Ramos (cell line): ENCODE measurements around the gene LETM1.

Experiments used
- in situ Hi-C: fragments of 300-500 bp; cut with MboI; formaldehyde crosslinking; loops from one replicate; pipeline ENCODE4 v1.14.3; 2022; ENCODE audit warnings: low sequenced_read_pairs; ENCODE audit not compliant: unreplicated experiment

The LETM1 gene

DNA sequence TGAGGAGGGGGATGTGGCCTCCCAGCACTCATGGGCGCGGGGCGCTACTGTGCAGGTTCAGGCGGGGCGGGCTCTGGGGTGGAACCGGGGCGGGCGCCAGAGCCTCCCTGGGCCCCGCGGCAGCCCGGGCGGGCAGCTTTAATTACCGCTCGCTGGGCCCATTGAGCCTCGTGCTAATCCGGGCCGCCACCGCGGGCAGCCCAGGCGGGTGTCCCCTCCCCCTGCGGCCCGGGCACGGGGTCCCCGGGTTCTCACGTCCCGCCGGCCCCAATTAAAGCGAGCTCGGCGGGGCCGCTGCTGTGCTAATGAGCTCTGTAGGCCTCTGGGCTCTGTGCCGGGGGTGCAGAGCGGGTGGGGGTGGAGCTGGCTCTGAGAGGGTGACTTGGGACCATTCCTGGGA lies 85.7 kb downstream of the LETM1 start:
- in situ Hi-C loops: no loop called here

DNA sequence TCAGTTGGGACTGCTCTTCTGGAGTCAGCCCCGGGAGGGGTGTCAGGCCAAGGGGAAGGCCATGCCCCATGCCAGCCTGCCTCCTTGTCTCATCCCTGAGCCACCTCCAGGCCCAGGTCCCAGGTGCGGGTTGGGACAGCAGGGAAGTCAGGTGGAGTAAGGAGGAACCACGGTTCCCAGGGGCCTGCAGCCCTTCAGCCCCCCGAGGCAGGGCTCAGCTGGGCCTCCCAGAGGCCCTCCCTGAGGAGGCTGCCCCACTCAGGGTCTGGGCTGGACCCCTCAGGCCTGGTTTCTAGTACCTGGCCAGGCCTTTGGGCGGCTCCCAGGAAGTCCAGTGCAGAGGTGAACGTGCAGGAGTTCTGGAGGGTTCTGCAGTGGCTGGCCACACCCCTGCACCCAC lies 86.3 kb downstream of the LETM1 start:
- in situ Hi-C loops: no loop called here

DNA sequence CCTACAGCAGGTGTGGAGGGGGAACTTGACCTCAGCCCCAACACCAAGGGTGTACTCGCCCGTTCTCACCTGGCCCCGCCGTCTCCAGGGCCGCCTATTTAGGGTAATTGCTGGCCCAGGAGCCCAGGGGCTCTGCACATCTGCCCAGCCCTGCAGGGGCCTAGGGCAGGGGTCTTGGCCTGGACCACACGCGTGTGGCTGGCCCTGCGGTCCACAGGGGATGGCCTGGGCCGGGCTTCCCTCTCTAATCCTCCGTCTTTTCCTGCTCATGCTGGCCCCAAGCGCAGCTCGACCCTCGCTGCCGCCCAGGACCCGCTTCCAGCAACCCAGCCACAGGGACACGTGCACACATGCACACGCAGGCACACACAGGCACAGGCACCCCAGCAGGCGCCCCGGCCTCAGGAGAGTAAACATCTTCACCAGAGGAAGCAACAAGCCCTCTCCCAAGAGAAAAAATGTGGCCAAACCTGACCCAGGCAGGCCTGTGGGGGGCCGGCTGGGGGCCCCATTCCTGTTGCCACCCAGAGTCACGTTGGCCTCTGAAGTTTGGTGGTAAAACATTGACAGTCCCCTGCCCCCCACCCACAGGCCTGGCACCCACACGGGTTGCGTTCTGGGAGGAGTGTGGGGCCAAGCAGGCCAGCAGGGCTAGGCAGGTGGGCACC lies 87.5 kb downstream of the LETM1 start:
- in situ Hi-C loops: no loop called here

DNA sequence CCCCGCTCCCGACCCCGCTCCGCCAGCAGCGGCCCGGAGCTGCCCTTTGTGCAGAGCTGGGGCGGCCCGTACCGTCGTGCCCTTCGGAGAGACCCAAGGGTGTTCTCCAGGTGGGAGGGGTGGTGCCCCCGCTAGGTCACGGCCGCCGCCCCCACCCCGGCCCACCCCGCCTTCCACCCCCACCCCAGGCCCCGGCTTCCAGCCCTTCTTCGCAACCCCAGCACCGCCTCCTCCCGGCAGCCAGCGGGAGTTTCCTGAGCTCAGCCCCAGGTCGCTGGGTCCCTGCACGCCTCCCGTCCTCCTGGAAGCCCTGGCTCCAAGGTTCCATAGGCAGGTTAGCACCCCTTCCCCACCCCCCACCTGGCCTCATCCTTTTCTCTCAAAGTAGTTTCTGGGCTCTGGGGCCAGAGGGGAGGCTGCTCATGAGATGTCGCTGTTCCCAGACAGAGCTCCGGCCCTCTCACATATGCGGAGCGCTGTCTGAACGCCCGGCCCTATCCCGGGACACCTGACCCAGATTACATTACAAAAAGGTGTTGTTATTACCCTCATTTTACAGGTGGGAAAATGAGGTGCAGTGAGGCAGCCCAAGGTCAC lies 88.1 kb downstream of the LETM1 start:
- in situ Hi-C loops: no loop called here

DNA sequence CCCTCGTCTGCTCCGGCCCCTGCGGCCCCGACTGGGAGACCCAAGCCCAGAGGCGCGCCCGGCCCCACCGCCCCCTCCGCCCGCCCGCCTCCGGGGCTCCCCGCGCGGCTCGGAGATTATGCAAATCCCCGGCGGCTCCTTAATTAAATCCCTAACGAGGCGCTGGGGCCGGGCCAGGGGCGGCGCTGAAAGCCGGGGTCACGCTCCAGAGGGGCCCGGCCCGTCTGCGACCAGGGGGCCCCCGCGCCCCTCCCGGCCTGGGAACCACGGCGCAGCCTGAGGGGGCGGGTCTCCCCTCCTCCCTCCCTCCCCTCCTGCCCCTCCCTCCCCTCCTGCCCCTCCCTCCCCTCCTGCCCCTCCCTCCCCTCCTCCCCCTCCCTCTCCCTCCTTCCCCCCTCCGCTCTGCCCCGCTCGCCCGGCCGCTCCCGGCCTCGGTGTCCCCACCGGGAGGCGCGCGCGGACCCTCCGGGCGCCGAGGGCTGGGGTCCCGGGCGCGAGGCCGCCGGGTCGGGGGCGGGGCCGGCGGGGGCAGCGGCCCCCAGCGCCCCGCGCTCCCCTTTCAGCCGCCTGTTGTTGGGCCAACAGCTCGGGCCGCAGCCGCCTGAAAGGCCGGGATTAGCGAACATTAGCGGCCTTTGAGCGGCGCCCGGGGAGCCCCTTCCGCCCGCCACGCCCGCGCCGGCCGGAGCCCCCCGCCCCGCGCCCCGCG lies 88.7 kb downstream of the LETM1 start:
- in situ Hi-C loops: no loop called here

DNA sequence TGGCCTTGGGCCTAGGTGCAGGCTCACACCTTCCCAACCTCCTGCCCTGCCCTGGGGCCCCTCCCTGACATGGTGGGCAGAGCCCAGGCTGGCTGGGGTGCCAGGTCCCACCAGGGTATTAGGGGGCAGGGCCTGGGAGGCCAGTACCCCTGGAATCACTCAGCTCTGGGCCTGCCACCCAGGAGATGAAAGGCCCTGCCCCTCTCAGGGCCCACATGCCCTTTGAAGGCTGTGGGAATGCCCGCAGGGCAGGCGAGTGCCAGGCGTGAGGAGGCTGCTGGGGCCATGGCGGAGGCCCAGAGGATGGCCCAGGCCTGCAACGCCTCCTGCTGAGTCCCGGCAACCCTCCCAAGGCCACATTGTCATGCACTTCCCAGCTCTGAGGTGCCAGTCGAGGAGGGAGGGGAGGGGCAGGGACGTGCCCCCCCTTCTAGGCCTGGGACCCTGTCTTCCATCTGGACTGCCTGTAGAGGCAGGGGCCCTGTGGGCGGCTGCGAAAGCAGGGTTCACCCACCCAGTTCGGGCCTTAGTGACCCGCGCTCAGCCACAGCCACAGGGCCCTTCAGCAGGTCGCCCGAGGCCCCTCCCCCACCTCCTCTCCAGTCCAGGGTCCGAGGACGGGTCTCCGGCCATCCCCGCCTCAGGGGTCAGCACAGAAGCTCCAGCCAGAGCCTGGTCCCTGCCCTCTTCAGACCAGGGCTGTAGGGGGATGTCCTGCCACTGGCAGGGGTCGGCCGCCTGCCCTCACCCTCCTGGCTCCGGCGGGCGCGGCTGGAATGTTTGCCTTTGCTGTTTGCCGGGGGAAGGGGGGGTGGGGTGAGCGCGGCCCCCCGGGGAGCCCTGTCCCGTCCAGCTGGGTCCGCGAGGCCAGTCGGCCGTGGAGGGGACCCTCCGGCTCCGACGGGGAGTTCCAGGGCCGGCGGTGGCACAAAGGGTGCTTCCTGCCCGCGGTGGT lies 89.6 kb downstream of the LETM1 start:
- in situ Hi-C loops: no loop called here

DNA sequence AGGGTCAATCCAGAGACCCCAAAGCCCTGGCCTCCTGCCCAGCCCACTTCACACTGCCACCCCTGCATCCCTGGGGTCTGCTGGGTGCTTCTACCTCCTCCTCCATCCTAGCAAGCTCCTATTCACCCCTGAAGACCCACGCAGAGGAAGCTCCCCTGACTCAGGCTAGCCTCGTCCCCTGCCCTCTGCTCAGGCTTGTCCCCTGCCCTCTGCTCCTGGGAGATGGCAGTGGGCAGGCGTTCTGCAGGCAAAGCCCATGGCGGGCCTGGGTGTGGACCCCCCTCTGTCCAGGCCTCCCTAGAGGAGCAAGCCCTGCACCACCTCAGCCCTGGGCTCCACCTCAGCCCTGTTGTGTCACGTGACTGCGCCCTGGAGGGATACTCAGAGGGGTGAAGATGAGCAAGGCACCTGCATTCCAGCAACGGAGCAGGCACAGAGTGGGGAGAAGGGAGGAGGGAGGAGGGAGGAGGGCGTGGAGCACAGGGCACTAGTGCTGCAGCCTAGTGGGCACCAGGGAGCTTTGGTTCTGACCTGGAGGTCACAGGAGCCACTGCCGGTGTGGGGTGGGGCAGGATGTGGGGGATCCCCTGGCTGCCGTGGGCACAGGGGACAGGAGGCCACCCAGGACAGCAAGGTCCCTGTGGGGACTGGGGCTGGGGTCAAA lies 90.4 kb downstream of the LETM1 start:
- in situ Hi-C loops: no loop called here

DNA sequence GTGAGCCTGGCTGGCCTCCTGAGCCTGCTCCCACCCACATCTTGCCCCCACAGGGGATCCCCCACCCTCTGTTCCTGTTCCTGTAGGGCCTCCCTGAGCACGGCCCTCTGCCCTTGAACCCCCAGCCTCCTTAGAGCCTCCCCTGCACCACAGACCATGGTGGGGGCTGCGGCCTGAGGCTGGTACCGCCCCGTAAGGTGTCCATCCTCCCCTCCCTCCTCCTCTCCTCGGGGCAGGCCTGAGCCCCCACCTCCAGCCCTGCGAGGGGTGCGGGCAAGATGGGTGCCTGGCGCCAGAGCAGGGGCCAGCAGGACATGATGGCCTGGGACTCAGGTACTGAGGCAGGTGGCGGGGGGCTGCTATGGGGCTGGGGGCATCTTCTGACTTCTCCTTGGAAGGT lies 91.3 kb downstream of the LETM1 start:
- in situ Hi-C loops: no loop called here

DNA sequence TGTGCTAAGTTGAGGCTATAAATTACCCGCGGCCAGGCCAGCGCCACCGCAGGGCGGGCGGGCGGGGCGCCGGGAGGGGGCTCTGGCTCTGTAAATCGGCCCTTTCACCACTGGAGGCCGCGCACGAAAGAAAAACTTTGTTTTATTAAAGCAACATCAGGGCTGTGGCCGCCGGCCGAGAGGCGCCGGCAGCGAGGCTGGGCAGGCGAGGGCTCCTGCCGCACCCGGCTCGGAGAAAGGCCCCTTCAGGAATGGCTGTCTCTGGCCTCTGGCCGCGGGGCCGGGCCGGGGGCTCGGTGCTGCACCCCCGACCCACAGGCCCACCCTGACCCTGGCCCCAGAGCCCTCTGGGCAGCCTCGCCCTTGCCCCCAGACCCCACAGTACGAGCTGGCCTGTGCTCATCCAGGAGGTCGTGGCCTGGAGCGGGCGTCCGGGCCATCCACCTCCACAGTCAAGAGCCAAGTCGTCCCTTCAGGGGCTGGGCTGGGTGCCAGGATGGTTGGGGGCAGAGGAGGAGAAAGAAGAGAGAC lies 92.3 kb downstream of the LETM1 start:
- in situ Hi-C loops: no loop called here

DNA sequence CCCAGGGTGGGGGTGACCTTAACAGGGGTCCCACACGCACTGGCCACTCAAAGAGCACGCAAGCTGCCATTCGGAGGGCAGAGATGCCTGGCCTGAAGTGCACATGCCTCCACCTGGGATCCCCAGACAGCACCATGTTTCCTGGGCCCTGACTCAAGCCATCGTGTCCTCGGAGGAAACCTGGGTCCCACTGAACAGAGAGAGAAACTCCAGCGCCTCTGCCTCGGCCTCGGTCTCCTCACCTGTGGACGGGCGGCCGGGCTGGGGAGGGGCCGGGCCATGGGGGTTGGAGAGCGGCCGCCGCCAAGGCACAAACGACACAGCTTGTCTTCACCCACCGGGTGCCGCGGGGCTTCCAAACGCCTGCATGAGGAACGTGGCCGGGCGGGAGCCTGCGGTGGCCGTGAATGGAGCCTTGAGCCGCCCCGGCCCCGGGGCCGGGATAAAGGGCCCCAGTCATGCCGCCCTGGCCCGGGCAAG lies 92.8 kb downstream of the LETM1 start:
- in situ Hi-C loops: no loop called here

DNA sequence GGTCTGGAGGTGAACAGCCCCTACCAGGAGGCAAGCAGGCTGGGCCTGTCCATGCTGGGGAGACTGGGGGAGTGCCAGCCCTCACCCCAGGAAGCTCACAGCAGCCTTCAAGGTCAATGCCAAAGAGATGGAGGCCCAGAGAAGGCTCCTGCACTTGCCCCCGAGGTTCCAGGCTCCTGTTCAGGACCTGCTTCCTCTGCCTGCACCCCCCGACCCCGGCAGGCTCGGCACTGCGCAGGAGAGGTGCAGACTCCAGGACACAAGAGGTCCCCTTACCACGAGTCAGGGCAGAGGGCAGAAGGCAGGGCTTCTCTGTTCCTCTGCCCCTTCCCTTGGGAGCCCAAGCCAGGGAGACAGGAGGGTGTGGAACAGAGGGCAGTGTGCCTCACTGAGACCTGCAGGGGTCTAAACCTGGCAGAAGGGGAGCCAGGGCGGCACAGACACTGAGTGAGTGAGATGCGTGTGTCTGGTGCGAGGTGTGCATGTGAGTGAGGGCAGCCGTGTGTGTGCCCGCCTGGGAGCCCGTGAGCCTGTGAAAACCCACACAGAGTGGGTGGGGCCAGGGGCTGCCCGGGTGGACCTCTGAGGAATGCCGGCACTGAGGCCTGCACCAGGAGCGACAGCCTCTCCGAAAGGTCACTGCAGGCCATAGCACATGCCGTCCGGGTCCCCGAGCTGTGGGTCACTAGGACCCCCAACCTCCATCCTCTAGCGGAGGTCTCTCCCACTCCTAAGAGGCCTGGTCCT lies 93.5 kb downstream of the LETM1 start:
- in situ Hi-C loops: no loop called here
